HG03521 (cell line): Measurements from ENCODE around the gene TGM1.

Experiments
- ATAC-seq: cut with Tn5 transposase; IDR thresholded peaks from one replicate; pipeline ENCODE4 v1.9.1; 2021; ENCODE audit warnings: mild to moderate bottlenecking, moderate library complexity; ENCODE audit not compliant: unreplicated experiment

TGM1 gene

DNA sequence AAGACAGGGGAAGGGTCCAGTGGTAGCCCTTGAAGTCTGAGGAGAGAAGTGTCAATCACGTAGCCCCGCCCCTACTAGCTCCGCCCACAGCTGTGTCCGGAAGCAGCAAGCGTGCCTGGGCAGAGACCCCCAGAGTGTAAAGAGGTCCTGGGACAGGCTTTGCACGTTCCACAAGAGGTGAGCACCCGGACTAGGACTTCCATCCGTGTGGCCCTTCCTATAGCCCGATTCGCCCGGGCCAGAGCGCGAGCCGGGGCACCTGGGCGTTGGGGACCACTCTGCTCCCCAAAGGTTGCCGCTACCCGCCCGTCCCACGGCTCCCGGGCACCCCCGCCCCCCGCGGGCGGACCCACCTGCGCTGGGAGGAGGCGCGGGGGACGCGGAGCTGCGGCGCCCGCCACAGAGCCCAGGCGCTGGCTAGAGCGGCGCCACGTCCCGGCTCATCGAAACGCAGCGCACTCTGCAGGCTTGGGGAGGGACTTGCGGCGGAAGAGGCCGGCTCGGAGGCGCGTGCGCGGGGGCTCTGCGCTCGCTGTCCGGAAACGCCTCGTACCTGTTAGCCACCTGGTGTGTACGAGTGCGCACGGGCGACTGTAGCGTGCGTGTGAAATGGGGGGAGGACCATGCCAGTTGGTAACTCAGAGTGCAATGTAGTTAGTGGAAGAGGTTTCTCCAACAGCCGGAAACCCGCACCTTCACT lies 8.3 kb upstream of the TGM1 start, which contains the start of gene RABGGTA:
Gene RABGGTA (minus strand): TSS at position 464 of the 700 bp plus-strand sequence. CDS start 482 bp downstream, outside the sequence.
- peak; percentile 87 for ATAC-seq

DNA sequence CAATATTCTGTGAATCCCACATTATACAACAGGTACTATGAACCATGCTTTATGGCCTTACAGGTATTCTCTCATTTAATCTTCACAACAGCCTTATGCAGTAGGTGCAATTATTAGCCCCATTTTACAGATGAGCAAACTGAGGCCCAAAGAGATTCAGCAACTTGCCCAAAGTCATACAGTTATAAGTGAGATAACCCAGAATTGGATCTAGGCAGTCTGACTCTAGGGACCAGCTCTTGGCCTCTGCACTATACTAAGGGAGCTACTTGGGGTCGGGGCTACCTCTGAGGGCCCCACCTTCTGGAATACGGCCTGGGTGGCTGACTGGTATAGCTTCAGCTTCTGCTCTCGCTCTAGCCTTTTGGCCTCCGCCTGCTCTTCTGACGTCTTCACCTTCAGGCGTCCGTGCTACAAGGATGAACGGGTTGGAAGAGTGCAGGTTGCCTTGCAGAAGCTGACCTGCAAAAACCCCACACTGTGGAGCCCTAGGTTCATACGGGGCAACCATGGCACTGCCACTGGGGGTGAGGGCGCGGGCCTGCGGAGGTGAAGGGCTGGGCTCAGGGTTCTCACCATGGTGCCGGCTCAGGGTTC lies 7.7 kb upstream of the TGM1 start:
- no peak for ATAC-seq

DNA sequence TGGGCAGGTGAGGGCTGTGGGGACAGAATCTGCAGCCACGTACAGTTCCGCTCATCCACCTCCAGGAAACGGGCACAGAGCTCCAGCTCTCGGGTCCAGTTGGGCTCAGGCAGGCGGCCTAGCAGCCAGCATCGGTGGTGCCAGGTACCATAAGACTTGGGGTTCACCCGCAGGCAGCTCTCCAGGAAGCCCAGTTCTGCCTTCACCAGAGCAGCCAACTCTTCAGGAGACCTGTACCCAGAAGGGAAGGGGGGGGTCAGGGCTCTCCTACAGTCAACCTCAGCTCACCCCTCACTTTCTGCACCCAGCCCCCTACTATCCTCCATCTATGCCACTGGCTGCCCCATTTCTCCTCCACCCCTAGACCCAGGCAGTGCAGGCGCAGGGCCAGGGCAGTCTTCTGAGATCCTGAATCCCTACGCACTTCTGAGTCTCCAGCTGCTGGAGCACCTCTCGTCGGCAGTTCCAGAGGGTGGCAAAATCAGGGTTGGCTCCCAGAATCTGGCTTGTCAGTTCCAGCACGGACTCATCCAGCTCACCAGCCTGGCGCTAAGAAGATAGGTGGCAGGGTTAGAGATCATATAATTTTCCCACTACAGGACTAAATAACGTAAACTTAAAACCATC lies 7.0 kb upstream of the TGM1 start:
- ATAC-seq = no peak

DNA sequence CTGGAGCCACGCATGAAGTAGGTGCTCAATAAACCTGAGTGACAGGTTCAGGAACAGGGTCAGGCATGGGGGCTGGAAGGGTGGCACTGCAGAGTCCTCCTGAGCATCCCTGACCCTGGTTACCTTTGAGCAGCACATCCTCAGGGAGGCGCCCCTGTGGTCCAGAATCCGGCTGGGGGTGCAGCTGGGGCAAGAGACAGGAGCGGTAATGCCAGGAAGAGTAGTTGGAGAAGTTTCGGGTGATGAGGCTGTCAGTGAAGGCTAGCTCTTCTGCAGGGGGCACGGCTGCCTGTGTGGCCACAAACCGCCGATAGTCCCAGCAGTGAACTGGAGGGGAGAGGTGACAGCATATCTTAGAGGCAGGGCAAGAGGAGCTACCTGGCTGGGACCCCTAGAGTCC lies 6.4 kb upstream of the TGM1 start:
- ATAC-seq = no peak

DNA sequence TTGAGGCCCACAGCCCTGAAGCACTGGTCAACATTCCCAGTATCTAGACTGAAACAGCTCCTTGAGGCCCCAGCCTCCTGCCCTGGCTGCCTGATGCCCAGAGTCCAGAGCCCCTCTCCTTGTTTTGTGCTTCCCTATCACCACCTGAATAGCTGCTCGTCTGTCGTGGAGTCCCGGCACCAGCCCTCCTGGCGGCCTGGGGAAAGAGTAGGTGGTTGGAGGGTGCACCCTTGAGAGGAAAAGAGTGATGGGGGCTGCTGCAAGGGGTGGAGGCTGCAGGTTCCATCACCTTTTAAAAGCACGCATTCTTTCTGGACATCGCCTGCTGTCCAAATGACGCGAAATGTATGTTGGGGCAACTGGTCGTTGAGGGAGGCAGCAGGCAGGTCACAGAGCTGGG lies 5.2 kb upstream of the TGM1 start:
- ATAC-seq = no peak

DNA sequence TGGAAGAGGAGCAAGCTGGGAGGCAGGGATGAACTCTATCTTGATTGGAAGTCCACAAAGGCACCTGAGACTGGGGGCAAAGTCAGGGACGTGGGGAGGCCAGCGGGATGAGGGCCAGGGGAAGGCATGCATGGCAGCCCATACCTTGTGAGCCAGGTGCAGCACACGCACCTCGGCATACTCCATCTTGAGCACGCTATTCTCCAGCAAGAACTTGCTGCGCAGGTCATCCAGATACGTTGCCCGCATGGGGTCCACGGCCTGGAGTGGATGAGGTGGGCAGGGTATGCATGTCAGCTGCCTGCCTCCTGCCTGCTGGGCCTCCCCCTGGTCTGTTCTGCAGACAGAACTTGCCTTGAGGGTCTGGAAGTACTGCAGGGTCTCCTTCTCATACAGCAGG lies 4.5 kb upstream of the TGM1 start:
- no peak for ATAC-seq

DNA sequence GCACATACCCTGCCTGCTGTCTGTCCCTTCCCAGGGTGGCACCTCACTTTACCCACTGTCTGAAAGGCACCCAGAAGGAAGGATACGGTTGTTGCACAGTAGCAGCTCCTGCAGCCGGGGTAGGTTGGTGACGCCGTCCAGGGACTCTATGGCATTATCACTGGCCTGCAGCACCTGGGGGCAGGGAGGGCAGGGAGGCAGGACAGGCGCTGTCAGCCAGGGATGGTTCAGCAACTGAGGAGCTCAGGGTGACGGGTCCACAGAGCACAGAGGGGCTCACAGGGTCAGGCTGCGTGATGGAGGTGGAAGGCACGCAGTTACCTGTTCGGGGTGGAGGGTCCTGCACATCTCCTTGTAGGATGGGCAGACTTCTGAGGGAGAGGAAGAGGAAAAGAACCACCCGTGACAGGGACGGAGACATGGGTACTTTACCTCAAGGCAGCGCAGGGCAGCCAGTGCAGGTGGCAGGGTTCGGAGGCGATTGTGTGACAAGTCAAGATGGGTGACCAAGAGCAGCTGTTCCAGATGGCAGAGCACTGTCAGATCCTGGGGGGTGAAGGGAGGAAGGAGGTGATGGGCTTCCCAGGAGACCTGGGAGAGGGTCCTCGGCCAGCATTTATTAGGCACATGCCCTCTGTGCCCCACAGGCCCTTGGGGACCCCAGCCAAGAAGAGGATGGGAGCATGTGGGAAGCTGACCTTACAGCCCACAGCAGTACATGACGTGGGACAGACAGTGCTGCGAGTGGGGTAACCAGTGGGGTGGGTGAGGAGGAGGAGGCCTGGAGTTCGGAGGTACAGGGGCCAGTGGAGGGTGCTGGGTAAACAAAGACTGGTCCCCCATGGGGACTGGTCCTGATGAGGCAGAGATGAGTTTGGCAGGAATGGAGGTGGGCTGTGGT lies 3.6 kb upstream of the TGM1 start:
- ATAC-seq = no peak

DNA sequence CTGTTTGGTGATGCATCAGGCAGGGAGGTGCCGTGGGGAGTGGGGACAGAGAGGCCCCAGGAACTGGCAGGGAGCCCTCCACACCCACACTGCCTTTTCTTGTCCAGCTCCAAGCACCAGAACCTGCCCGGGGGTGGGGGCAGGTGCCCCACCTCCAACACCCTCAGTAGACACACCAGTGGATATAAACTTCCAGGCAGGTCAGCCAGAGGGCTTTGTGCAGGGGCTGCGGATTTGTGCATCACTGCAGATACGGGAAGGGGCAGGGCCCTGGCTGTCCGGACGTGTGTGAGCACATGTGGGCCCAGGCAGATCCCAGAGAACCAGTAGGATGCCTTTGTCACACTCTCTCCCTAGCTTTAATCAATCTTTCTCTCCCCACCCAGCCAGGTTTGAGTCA lies 1.3 kb upstream of the TGM1 start:
- ATAC-seq = no peak

DNA sequence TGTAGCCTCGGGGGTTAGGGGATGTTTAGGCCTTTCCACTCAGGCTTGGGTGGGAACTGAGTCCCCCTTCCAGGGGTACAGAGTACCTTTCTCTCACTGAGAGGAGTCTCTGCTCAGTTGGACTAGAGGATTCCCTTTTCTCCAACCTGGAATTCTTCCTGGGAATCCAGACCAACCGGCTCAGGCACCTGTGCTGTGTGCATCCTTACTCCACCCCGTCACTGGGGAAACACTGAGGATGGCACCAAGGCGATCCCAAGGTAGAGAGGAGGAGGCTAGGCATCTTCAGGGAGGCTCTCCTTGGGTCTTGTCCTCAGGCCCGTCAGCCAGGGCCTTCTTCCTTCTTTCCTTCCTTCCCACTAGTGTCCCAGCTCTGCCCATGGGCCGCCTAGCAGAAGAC lies 871 bp upstream of the TGM1 start:
- no peak for ATAC-seq

DNA sequence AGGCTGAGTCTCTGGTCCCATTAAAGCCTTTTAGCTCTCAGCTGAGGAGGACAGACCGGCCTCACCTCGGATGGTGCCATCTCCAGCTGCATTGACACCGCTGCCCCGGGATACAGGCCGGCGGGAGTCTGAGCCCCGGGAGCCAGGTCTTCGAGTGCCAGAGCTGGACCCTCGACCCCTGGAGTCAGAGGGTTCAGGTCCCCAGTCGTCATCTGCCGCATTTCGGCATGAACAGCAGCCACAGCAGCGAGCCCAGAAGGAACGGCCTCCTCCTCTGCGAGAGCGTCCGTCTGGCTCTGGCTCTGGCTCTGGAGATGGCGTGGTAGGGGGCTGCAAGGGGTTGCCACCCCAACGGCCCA lies 1.0 kb downstream of the TGM1 start:
- no peak for ATAC-seq

DNA sequence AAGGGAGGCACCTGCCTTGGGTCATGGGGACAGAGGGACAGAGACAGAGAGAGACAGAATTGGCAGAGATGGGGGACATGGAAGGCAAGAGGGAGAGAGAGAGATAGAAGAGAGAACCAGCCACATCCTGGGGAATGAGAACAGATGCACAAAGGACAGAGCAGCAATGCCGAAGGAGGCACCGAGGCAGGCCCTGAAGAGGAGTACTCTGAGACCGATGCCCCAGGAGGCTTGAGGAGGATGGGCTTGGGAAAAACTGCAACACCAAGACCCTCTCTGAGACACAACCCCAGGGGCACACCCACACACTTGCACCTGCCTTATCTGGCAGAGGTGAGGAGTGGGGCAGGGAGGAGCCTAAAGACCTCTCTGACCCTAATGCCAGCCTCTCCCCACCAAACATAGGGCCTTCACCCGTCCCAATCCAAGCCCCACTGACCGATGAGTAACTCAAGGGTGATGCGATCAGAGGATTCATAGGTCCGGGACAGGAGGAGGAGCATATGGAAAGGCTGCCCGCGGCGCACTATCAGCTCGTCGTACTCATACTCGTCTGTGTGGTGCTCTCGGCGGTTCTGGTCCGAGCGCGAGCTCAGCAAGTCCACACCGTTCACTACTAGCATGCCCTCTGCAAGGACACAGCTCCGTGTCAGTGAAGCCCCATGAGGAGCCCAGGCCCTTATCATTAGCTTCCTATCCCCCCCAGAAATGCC lies 1.6 kb downstream of the TGM1 start:
- no peak for ATAC-seq

DNA sequence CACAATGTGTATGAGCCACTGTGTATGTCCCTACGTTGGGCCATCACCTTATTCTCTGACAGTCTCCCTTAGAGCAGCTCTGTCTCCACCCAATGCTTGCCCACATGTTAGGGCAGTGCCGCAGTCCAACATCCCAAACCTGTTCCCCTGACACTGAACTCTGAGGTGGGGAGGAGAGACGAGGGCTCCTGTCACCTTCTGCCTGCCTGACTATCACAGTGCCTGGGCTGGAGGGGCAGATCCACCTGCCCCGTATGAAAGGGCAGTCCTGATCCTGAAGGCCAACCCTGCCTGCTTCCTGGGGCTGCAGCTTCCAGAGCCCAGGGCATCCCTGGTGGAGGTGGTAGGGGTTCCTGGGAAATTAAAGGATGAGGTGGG lies 2.2 kb downstream of the TGM1 start:
- ATAC-seq = no peak

DNA sequence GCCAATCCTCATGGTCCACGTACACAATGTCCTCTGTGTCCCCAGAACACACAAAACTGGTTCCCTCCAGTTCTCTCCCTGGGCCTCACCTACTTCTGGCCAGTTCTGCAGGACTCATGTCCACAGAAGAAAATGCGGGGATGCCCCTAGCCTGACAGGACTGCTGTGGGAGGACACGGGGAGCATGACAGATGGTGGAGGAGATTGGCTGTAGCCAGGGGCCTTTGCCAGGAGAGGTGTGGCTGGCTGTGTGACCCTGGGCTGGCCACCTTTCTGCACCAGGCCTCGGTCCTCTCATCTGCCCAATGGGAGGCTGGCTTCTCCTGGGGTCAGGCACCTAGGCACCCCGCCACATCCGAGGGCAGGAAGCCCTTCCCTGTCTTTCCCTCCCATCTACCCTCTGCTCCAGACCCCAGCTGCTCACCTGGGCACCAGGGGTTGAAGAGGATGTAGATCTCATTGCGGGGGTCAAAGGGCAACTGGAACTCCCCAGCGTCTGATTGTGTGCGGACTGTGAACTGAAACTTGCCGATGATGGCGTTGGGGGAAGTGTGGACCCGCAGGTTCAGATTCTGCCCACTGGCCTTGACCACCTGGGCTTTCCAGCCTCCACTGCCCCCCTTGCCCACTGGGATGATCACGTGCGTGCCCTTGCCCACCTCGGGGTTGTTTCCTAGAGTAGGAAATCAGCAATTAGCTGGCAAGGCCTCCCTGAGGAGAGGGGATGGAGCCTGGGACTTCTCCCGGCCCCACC lies 2.8 kb downstream of the TGM1 start:
- ATAC-seq = no peak

DNA sequence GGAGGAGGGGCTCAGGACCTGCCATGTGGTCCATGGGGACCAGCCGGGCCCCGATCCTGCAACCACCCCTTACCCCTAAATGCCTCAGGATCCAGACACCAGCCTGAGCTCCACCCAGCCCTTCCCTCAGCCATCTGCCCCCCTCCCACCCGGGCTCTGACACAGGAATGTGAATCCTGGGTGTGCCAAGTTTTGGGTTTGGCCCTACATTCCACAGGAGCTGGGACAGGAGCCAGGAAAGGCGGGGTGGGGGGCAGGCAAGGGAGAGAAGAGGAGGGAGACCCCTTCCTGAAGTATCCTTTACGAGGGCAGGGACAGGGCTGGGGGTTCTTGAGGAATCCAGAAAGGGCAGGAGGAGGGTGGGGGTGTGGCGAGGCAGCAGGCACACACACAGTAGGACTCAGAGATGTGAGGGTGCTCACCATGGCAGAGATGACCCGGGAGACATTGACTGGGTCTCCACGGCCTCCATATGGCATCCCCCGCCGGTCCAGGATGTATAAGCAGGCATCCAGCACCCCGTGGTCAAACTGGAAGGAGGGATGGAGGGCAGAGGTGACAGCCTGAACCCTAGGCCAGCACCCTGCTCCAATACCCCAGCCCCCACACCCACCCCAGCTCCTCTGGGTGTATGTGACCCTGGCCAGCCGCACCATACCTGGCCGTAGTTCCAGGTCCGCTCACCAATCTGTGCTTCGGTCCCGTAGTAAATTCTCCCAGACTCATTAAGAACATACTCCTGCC lies 3.5 kb downstream of the TGM1 start:
- ATAC-seq = no peak

DNA sequence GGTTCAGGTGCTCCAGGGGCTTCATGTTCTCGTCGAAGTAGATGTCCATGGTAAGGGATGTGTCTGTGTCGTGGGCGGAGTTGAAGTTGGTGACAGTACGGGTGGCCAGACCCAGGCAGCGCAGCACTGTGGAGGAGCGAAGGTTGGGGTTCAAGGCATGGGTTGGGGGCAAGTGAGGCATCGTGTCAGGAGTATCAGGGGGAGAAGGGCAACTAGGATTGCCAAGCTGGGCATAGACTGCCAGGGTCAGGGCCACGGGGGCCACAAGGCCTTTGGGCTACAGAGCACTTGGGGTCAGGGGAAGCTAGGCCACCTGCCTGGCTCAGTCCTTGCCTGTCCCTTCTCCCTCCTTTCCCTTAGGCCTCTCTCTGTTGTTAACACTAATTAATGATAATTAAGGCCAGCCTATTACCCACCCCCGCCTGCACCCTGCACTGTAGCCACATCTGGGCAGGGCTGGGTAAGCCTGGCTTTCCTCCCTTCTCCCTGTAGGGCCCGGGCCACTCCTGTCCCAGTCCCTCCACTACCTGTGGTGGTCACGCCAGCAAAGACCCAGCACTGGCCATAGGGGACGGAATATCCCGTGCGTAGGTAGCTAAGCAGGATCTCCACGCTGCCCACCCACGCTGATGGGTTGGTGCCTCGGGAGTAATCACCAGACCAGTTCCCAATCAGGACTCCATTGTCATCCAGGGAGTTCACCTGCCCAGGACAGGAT lies 4.3 kb downstream of the TGM1 start:
- no peak for ATAC-seq

DNA sequence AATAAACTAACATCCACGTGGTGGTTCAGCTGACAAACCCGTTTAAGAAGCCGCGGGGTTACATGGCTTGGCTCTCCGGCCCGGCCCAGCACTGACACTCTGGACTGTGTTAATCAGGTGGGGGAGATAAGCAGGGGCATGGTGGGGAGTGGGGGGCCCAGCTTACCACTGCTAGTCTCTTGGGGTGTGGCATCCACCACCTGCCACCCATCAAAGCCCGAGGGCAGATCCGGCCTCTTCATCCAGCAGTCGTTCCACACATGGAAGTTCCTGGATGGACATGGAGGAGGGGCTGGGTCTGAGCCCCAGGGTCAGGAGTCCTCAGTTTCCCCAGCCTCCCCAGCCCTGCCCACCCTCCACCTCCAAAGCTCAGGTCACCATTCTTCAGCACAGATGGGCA lies 4.9 kb downstream of the TGM1 start:
- ATAC-seq = no peak

DNA sequence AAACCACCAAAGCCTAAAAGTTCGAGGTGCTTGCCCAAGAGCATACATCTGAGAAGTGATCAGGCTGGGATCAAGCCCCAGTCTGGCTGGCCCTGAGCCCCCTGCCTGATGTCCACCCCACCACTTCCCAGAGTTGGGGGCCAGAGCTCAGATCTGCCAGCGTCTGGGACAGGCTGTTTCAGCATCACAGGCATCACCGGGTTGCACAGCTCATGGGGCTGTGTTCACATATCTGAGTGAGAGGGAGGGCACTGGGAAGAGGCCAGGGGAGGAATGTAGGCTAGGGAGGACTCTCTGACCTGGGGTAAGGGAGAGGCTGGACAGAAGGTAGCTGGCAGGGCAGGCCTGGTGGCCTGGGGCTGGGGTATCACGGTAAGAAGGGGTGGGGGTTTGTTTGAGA lies 6.0 kb downstream of the TGM1 start:
- no peak for ATAC-seq

DNA sequence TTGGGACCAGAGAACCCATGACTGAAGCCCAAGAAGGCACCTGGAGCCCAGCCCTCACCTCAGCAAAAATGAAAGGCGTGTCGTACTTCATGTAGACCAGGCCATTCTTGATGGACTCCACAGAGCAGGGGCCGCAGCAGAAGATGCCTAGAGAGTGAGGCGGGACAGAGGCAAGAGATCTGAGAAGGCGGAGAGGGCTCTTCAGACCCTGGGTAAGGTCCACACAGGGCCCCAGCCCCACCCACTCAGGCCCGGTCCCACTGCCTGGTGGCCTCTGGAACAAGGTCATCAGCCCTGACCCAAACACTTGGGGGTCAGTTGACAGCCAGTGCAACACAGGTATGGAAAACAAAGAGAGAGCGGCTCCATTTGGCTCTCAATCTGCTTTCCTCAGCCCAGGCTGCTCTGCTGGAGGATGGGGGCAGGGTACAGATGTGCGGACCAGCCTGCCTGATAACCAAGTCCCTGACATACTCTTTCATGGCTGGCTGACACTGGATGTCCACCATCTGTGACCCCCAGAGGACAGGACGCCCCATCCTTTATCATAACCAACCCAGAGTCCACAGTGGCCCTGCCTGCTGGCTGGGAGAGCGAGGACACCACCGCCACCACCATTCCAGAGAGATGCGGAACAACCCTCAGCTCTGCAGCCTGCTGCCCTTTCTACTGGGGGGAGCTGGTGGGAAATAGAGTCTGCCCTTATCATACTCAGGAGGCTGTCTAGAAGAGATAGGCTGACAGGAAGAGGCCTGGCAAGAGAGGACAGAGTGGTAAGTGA lies 6.9 kb downstream of the TGM1 start:
- no peak for ATAC-seq
